ENCODE measurements around the gene SALL1. TPM values are rescaled to one million over a fixed set of nuclear protein-coding genes. Genes with fewer than 3 reads are reported as not detected.

SALL1 gene
- total and polyA plus RNA-seq, 2 donors: under 0.01 to 0.07 TPM

DNA sequence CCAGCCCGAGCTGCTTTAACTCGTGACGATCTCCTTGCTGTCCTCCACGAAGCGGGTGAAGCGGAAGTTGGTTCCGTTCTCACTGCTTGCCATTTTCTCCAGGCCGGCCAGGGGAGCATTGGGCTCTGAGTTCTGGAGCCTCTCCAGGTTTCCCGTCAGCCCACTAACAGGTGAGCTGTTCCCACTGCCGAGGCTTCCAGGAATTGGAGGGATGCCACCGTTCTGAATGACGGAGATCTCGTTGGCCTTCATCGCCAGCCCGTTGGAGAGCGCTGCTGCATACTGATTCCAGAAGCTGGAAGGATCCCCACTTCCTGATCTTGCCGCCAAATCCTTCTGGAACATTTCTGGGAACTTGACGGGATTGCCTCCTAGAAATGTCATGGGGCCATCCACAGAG lies 14.0 kb downstream of the SALL1 start:
- Histone ChIP-seq H3K4me3 (ENCODE audit: low read length in 2 of 2) (no peak overlapping the region), H3K27ac (ENCODE audit: low read depth in 1 of 2, low read length in 1 of 2) (no peak overlapping the region), H3K4me1 (ENCODE audit: control insufficient read depth in 2 of 2, insufficient read depth in 2 of 2, low read length in 2 of 2) (no peaks in the 10 kb centered on the region), H3K36me3 (ENCODE audit: control insufficient read depth in 2 of 2, insufficient read depth in 2 of 2, low read length in 1 of 2) (no peaks in the 10 kb centered on the region), H3K9me3 (ENCODE audit: control insufficient read depth in 2 of 2, insufficient read depth in 1 of 2, low read length in 1 of 2) (no peaks in the 10 kb centered on the region), H3K27me3 (ENCODE audit: control insufficient read depth in 2 of 2, insufficient read depth in 1 of 2, low read length in 1 of 2) (peaks cover 25 to 30% of the 10 kb centered on the region in 2 donors)
- no peak for DNase-seq (ENCODE audit: low read depth in 6 of 9, low spot score in 9 of 9)
- 94% methylated on average over 18 of the region's 18 CpGs for WGBS

DNA sequence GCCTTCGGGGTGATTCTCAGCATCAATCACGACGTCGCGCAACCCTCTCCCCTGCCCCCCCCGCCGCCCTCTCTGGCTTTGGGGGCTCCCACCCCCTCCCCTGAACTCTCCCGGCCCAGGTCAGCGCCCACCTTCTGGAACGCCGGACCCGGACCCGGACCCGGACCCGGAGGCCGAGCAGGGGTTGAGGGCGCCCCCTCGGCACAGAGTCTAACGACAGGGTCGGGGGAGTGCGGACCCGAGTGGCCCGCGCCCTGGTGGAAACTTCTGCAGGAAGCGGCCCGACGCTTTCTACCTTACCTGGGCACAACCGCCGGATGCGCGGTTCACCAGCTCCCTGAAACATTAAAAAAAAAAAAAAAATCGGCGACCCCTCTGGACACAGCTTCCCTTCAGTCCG lies 16.2 kb downstream of the SALL1 start:
- Histone ChIP-seq H3K36me3 (ENCODE audit: control insufficient read depth in 2 of 2, insufficient read depth in 2 of 2, low read length in 1 of 2) (no peaks in the 10 kb centered on the region), H3K4me3 (ENCODE audit: low read length in 2 of 2) (no peak overlapping the region), H3K4me1 (ENCODE audit: control insufficient read depth in 2 of 2, insufficient read depth in 2 of 2, low read length in 2 of 2) (no peaks in the 10 kb centered on the region), H3K9me3 (ENCODE audit: control insufficient read depth in 2 of 2, insufficient read depth in 1 of 2, low read length in 1 of 2) (no peaks in the 10 kb centered on the region), H3K27me3 (ENCODE audit: control insufficient read depth in 2 of 2, insufficient read depth in 1 of 2, low read length in 1 of 2) (peaks cover 27 to 34% of the 10 kb centered on the region in 2 donors), H3K27ac (ENCODE audit: low read depth in 1 of 2, low read length in 1 of 2) (no peak overlapping the region)
- no peak for DNase-seq (ENCODE audit: low read depth in 6 of 9, low spot score in 9 of 9)
- WGBS: 19% methylated on average over 34 of the region's 34 CpGs

DNA sequence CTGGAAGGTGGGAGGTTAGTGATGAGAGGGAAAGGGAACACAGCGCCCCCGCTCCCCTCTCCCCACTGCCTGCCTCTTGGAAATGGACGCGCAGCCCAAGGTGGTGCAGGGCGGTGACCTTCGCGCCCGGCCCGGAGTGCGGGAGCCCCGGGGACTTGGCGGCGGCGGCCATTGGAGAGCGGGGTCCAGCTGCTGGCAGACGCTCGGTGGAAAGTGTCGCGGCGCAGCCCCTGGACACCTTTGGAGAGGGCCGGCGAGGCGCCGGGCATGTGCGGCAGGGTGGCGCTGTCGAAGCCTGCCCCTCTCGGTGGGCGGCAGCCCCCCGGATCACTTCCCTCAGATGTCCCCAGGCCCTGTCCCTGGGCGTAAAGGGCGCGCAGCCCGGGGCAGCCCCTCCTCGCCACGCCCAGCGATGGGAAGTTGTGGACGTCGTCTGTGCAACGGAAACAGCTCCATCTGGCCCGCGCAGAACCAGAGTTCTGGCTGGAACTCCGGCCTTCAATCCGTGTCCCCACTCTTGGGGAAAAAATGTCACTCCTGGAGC lies 16.7 kb downstream of the SALL1 start:
- no peaks in the 10 kb centered on the region for H3K36me3 ChIP-seq (ENCODE audit: control insufficient read depth in 2 of 2, insufficient read depth in 2 of 2, low read length in 1 of 2)
- DNase-seq (ENCODE audit: low read depth in 6 of 9, low spot score in 9 of 9): no peak
- H3K4me1 ChIP-seq (ENCODE audit: control insufficient read depth in 2 of 2, insufficient read depth in 2 of 2, low read length in 2 of 2): no peaks in the 10 kb centered on the region
- 3% methylated on average over 44 of the region's 44 CpGs for WGBS
- peaks cover 27 to 34% of the 10 kb centered on the region in 2 donors for H3K27me3 ChIP-seq (ENCODE audit: control insufficient read depth in 2 of 2, insufficient read depth in 1 of 2, low read length in 1 of 2)
- H3K4me3 ChIP-seq (ENCODE audit: low read length in 2 of 2): no peak overlapping the region
- no peak overlapping the region for H3K27ac ChIP-seq (ENCODE audit: low read depth in 1 of 2, low read length in 1 of 2)
- H3K9me3 ChIP-seq (ENCODE audit: control insufficient read depth in 2 of 2, insufficient read depth in 1 of 2, low read length in 1 of 2): no peaks in the 10 kb centered on the region

DNA sequence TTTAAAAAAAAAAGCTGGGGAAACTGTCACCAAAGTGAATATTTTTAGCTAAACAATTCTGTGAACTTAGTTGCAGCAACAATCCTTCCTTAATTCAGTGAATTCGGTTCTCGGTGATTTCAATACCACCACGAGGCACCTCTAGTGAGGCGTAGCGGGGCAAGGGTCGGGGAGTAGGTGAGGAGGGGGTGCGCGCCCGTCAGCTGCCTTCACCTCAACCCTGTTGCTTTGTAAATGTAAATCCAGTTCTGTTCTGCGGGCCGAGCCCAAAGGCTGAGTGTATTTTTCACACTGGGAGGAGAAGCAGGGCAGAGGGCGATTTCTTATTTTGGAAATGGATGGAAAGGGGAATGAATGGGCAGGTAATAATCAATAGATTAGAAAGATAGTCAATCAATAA lies 17.4 kb downstream of the SALL1 start:
- Histone ChIP-seq H3K9me3 (ENCODE audit: control insufficient read depth in 2 of 2, insufficient read depth in 1 of 2, low read length in 1 of 2) (no peaks in the 10 kb centered on the region), H3K4me1 (ENCODE audit: control insufficient read depth in 2 of 2, insufficient read depth in 2 of 2, low read length in 2 of 2) (no peaks in the 10 kb centered on the region), H3K27ac (ENCODE audit: low read depth in 1 of 2, low read length in 1 of 2) (no peak overlapping the region), H3K27me3 (ENCODE audit: control insufficient read depth in 2 of 2, insufficient read depth in 1 of 2, low read length in 1 of 2) (peaks cover 27 to 34% of the 10 kb centered on the region in 2 donors), H3K4me3 (ENCODE audit: low read length in 2 of 2) (no peak overlapping the region), H3K36me3 (ENCODE audit: control insufficient read depth in 2 of 2, insufficient read depth in 2 of 2, low read length in 1 of 2) (no peaks in the 10 kb centered on the region)
- DNase-seq (ENCODE audit: low read depth in 6 of 9, low spot score in 9 of 9): no peak
- 8% methylated on average over 12 of the region's 12 CpGs for WGBS

DNA sequence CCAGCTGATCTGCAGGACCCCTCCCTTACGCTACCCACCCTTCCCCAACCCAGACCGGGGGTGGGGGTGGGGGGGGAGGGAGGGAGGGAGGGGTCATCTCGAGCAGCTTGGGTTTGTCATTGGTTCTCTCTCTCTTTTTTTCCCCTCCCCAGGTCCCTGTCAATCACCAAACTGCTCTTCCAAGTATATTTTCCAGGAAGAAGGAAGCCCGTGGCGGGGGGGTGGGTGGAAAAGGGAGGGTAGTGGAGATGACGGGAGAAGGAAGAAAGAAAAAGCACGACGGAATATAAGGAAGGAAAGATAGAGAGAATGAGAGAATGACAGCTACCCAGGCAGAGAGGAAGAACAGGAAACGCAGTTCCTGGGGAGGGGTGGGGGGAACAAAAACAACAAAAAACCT lies 17.9 kb downstream of the SALL1 start:
- no peaks in the 10 kb centered on the region for H3K36me3 ChIP-seq (ENCODE audit: control insufficient read depth in 2 of 2, insufficient read depth in 2 of 2, low read length in 1 of 2)
- no peaks in the 10 kb centered on the region for H3K9me3 ChIP-seq (ENCODE audit: control insufficient read depth in 2 of 2, insufficient read depth in 1 of 2, low read length in 1 of 2)
- no peak for DNase-seq (ENCODE audit: low read depth in 6 of 9, low spot score in 9 of 9)
- H3K27ac ChIP-seq (ENCODE audit: low read depth in 1 of 2, low read length in 1 of 2): no peak overlapping the region
- H3K4me1 ChIP-seq (ENCODE audit: control insufficient read depth in 2 of 2, insufficient read depth in 2 of 2, low read length in 2 of 2): no peaks in the 10 kb centered on the region
- H3K4me3 ChIP-seq (ENCODE audit: low read length in 2 of 2): no peak overlapping the region
- WGBS: 4% methylated on average over 9 of the region's 9 CpGs
- H3K27me3 ChIP-seq (ENCODE audit: control insufficient read depth in 2 of 2, insufficient read depth in 1 of 2, low read length in 1 of 2): peaks cover 27 to 34% of the 10 kb centered on the region in 2 donors

DNA sequence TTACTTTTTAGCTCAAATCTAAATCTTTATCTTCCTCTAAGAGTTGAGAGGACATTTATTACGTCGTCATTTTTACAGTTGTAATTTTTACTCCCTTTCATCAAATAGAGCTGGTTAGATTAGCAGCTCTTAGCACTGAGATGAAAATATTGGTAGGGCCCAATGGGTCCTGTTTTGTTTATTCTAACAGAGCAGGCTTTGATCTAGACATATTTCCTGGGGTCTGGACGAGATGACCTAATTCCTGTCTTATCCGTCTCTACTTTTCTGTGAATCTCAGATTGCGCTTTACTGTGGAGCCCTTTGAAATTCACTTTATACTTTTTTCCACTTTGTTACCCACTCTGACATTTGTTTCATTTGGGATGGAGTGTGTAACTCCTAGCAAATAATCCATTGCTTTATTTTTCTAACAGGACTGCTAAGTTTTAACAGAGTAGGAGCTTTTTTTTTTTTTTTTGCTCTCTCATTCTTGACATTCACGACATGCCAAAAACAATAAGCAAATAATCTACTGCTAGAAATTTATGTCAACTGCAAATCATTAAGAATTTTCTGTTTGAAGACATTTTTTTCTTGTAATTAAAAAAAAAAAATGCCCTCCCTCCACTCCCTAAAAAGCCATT lies 18.5 kb downstream of the SALL1 start:
- H3K4me1 ChIP-seq (ENCODE audit: control insufficient read depth in 2 of 2, insufficient read depth in 2 of 2, low read length in 2 of 2): no peaks in the 10 kb centered on the region
- H3K36me3 ChIP-seq (ENCODE audit: control insufficient read depth in 2 of 2, insufficient read depth in 2 of 2, low read length in 1 of 2): no peaks in the 10 kb centered on the region
- H3K9me3 ChIP-seq (ENCODE audit: control insufficient read depth in 2 of 2, insufficient read depth in 1 of 2, low read length in 1 of 2): no peaks in the 10 kb centered on the region
- no peak overlapping the region for H3K27ac ChIP-seq (ENCODE audit: low read depth in 1 of 2, low read length in 1 of 2)
- DNase-seq (ENCODE audit: low read depth in 6 of 9, low spot score in 9 of 9): no peak
- peaks cover 27 to 34% of the 10 kb centered on the region in 2 donors for H3K27me3 ChIP-seq (ENCODE audit: control insufficient read depth in 2 of 2, insufficient read depth in 1 of 2, low read length in 1 of 2)
- H3K4me3 ChIP-seq (ENCODE audit: low read length in 2 of 2): no peak overlapping the region
- WGBS: 45% methylated on average over 6 of the region's 6 CpGs

DNA sequence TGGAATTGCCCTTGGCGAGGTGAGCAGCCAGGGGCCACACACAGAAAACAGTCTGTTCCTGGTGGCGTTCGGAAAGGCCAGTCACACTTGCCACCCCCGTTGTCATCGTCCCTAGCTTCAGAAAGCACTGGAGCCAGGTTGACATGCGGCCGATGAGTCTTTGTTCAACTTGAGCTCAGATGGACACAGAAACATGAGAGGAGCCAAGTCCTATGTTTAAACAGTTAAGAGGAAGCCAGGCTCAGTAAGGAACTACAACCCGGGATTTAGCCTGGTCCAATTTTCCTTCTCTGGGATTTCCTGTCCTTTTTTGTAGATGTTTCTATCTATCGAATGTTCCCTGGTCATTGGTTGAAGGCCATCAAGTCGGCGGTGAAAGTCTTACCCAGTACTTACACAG lies 19.5 kb downstream of the SALL1 start:
- WGBS: 85% methylated on average over 11 of the region's 11 CpGs
- Histone ChIP-seq H3K4me1 (ENCODE audit: control insufficient read depth in 2 of 2, insufficient read depth in 2 of 2, low read length in 2 of 2) (no peaks in the 10 kb centered on the region), H3K36me3 (ENCODE audit: control insufficient read depth in 2 of 2, insufficient read depth in 2 of 2, low read length in 1 of 2) (no peaks in the 10 kb centered on the region), H3K9me3 (ENCODE audit: control insufficient read depth in 2 of 2, insufficient read depth in 1 of 2, low read length in 1 of 2) (no peaks in the 10 kb centered on the region), H3K27me3 (ENCODE audit: control insufficient read depth in 2 of 2, insufficient read depth in 1 of 2, low read length in 1 of 2) (peaks cover 27 to 31% of the 10 kb centered on the region in 2 donors), H3K4me3 (ENCODE audit: low read length in 2 of 2) (no peak overlapping the region), H3K27ac (ENCODE audit: low read depth in 1 of 2, low read length in 1 of 2) (no peak overlapping the region)
- no peak for DNase-seq (ENCODE audit: low read depth in 6 of 9, low spot score in 9 of 9)

DNA sequence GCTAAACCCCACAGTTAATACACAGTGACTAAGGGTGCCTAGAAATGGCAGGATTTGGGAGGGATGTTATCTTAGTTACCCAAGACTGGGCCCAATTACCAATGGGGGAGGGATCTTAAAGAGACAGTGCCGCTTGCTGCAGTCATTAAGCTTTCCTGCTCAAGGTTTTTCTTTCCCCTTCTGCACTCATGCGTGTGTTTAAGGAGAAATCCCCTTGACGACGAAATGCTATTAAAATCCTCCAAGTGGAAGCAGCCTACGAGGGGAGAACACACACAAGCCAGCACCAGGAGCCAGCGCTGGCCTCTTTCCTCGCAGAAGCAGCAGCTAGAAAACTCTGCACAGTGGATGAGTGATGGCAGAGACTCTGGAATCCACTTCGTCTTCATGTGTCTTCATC lies 22.0 kb downstream of the SALL1 start:
- Histone ChIP-seq H3K36me3 (ENCODE audit: control insufficient read depth in 2 of 2, insufficient read depth in 2 of 2, low read length in 1 of 2) (no peaks in the 10 kb centered on the region), H3K27me3 (ENCODE audit: control insufficient read depth in 2 of 2, insufficient read depth in 1 of 2, low read length in 1 of 2) (peaks cover 13 to 17% of the 10 kb centered on the region in 2 donors), H3K4me3 (ENCODE audit: low read length in 2 of 2) (no peak overlapping the region), H3K4me1 (ENCODE audit: control insufficient read depth in 2 of 2, insufficient read depth in 2 of 2, low read length in 2 of 2) (no peaks in the 10 kb centered on the region), H3K9me3 (ENCODE audit: control insufficient read depth in 2 of 2, insufficient read depth in 1 of 2, low read length in 1 of 2) (no peaks in the 10 kb centered on the region), H3K27ac (ENCODE audit: low read depth in 1 of 2, low read length in 1 of 2) (no peak overlapping the region)
- no peak for DNase-seq (ENCODE audit: low read depth in 6 of 9, low spot score in 9 of 9)
- WGBS: 57% methylated on average over 8 of the region's 8 CpGs

DNA sequence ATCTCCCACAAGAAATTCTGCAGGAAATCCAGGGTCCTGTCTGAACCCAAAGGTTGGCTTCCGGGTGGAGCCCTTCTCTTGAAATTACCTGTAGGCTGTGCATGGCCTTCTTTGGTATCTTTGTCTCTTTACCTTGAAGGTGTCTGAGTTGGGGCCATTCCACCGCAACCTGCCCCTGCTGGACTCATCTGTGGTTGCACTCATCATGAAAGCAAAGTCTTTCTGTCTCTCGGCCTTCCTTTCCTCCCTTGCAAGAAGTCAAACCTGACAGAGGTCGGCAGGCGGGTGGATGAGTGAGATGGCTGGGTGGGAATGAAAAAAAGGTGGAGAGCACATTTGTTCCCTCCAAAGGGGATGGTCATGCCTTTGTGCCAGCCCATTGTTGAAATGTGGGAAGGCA lies 25.1 kb downstream of the SALL1 start:
- Histone ChIP-seq H3K27me3 (ENCODE audit: control insufficient read depth in 2 of 2, insufficient read depth in 1 of 2, low read length in 1 of 2) (no peaks in the 10 kb centered on the region), H3K9me3 (ENCODE audit: control insufficient read depth in 2 of 2, insufficient read depth in 1 of 2, low read length in 1 of 2) (no peaks in the 10 kb centered on the region), H3K27ac (ENCODE audit: low read depth in 1 of 2, low read length in 1 of 2) (no peak overlapping the region), H3K36me3 (ENCODE audit: control insufficient read depth in 2 of 2, insufficient read depth in 2 of 2, low read length in 1 of 2) (no peaks in the 10 kb centered on the region), H3K4me1 (ENCODE audit: control insufficient read depth in 2 of 2, insufficient read depth in 2 of 2, low read length in 2 of 2) (no peaks in the 10 kb centered on the region), H3K4me3 (ENCODE audit: low read length in 2 of 2) (no peak overlapping the region)
- 70% methylated on average over 5 of the region's 5 CpGs for WGBS
- DNase-seq (ENCODE audit: low read depth in 6 of 9, low spot score in 9 of 9): no peak
